Endothelial cell of umbilical vein (primary cell): ENCODE data around the gene PSMA5. TPM values are rescaled to one million over a fixed set of nuclear protein-coding genes. Genes with fewer than 3 reads are reported as not detected.

Experiments
- BruUV-seq: library from RNA; stranded (reverse); fragments of 400-500 nt; replicated peaks from 2 replicates; lab custom pipeline; 2021; lab: Mats Ljungman, UMichigan
- CTCF ChIA-PET: fragments of 300-600, 350-600 bp; sonication (Branson Sonifier 250); formaldehyde crosslinking; loops from one replicate; lab custom pipeline; 2021; ENCODE audit warnings: antibody characterized with exemption, inconsistent platforms; lab: Charles Lee
- POLR2A ChIA-PET: fragments of 300-600, 350-600 bp; sonication (Branson Sonifier 250); formaldehyde crosslinking; loops from one replicate; lab custom pipeline; 2021; ENCODE audit warnings: antibody characterized with exemption, inconsistent platforms; lab: Charles Lee
- DNase-seq: peaks from one replicate; pipeline ENCODE4 v3.0.0-alpha.2; 2011; ENCODE audit warnings: low read depth, low spot score
- FAIRE-seq: peaks from 2 replicates; lab custom pipeline; 2011; peaks lifted over from hg19 to GRCh38; lab: Jason Lieb, UNC
- H2AFZ ChIP-seq: 2 replicates; pipeline ENCODE4 v1.6.0; 2012; ENCODE audit warnings: low read depth, low read length, control low read depth, inconsistent platforms
- H3K27ac ChIP-seq: 2 replicates; pipeline ENCODE4 v1.5.1; 2011; ENCODE audit warnings: low read depth, mild to moderate bottlenecking, control low read depth, low read length, moderate library complexity; ENCODE audit not compliant: insufficient read depth
- H3K27me3 ChIP-seq, 2 experiments: 2 replicates each; pipeline versions ENCODE4 v1.6.0 to v1.6.1; 2011; ENCODE audit warnings: low read length in 2 of 2, mixed read lengths in 1 of 2; ENCODE audit not compliant: control insufficient read depth in 2 of 2, insufficient read depth in 2 of 2
- H3K36me3 ChIP-seq, 2 experiments: 2 replicates in 1 of 2; 3 replicates in 1 of 2; pipeline ENCODE4 v1.5.1; 2011; ENCODE audit warnings: low read length in 2 of 2, mild to moderate bottlenecking in 1 of 2, moderate library complexity in 1 of 2; ENCODE audit not compliant: control insufficient read depth in 2 of 2, insufficient read depth in 2 of 2; ENCODE audit errors: extremely low read depth in 1 of 2
- H3K4me1 ChIP-seq: 3 replicates; pipeline ENCODE4 v1.5.1; 2011; ENCODE audit warnings: mild to moderate bottlenecking, low read length; ENCODE audit not compliant: control insufficient read depth, insufficient read depth; ENCODE audit errors: extremely low read depth
- H3K4me2 ChIP-seq: 2 replicates; pipeline ENCODE4 v1.6.1; 2011; ENCODE audit warnings: low read length, control low read depth, mixed read lengths; ENCODE audit not compliant: insufficient read depth
- H3K4me3 ChIP-seq, 3 experiments: fragments of 200-600 bp in 1 of 3; sonication (generic), shearing (Covaris generic) in 1 of 3; replicated peaks in 1 of 3; 2 replicates each; pipeline ENCODE4 v1.5.1; 2011 to 2016; ENCODE audit warnings: control low read depth in 3 of 3, low read length in 3 of 3, mild to moderate bottlenecking in 2 of 3, inconsistent platforms in 1 of 3, low read depth in 1 of 3, moderate library complexity in 1 of 3; ENCODE audit not compliant: insufficient read depth in 1 of 3
- H3K79me2 ChIP-seq: 2 replicates; pipeline ENCODE4 v1.6.0; 2012; ENCODE audit warnings: low read length, inconsistent platforms; ENCODE audit not compliant: control insufficient read depth, insufficient read depth
- H3K9ac ChIP-seq: replicated peaks from 2 replicates; pipeline ENCODE3; 2011; ENCODE audit warnings: low read length, control low read depth; ENCODE audit not compliant: insufficient read depth; ENCODE audit errors: extremely low read depth
- H3K9me1 ChIP-seq: replicated peaks from 3 replicates; pipeline ENCODE4 v1.6.0; 2011; ENCODE audit warnings: mild to moderate bottlenecking, low read length; ENCODE audit not compliant: control insufficient read depth, insufficient read depth; ENCODE audit errors: extremely low read depth
- H3K9me3 ChIP-seq: replicated peaks from 2 replicates; pipeline ENCODE4 v1.5.1; 2012; ENCODE audit warnings: low read length, inconsistent platforms; ENCODE audit not compliant: control insufficient read depth, insufficient read depth
- H4K20me1 ChIP-seq: replicated peaks from 2 replicates; pipeline ENCODE3; 2011; ENCODE audit warnings: mild to moderate bottlenecking, low read length; ENCODE audit not compliant: control insufficient read depth, insufficient read depth; ENCODE audit errors: extremely low read depth
- EZH2 ChIP-seq: IDR thresholded peaks from 2 replicates; pipeline ENCODE4 v1.6.1; 2012; ENCODE audit warnings: borderline replicate concordance, low read depth, mild to moderate bottlenecking, moderate library complexity, low read length, inconsistent platforms; ENCODE audit not compliant: severe bottlenecking
- FOS ChIP-seq: IDR thresholded peaks from 2 replicates; pipeline ENCODE4 v1.6.1; 2011; ENCODE audit warnings: mild to moderate bottlenecking, low read length, moderate library complexity, borderline replicate concordance; ENCODE audit not compliant: insufficient read depth
- GATA2 ChIP-seq: IDR thresholded peaks from 2 replicates; pipeline ENCODE4 v1.7.0; 2011; ENCODE audit warnings: low read depth, mild to moderate bottlenecking, moderate library complexity, mixed read lengths, low read length; ENCODE audit not compliant: insufficient read length, insufficient read depth
- JUN ChIP-seq: IDR thresholded peaks from 2 replicates; pipeline ENCODE4 v1.6.1; 2011; ENCODE audit warnings: borderline replicate concordance, low read depth; ENCODE audit not compliant: insufficient read length, insufficient read depth
- MYC ChIP-seq: IDR thresholded peaks from one replicate; pipeline ENCODE4 v1.6.1; 2011; ENCODE audit warnings: mild to moderate bottlenecking, low read depth, low read length
- POLR2A ChIP-seq: IDR thresholded peaks from 2 replicates; pipeline ENCODE4 v1.6.1; 2012; ENCODE audit warnings: low read depth, mild to moderate bottlenecking, control low read depth, low read length
- POLR2AphosphoS5 ChIP-seq: IDR thresholded peaks from 2 replicates; pipeline ENCODE4 v1.6.1; 2012; ENCODE audit warnings: low read depth, mild to moderate bottlenecking, control low read depth, low read length, moderate library complexity; ENCODE audit not compliant: insufficient read depth
- dilution Hi-C: fragments of 300-500 bp; cut with MboI; formaldehyde crosslinking; loops from one replicate; pipeline ENCODE4 v1.15.0; 2019; ENCODE audit warnings: low sequenced_read_pairs; ENCODE audit not compliant: extremely low pct_ligation_motif_present
- intact Hi-C: fragments of 100-400 bp; cut with micrococcal nuclease; formaldehyde crosslinking; loops from one replicate; pipeline ENCODE4 v1.10.0; 2022
- polyA plus RNA-seq, 4 experiments: library from polyadenylated mRNA; depleted of rRNA in 3 of 4; stranded (reverse) in 3 of 4; unstranded in 1 of 4; fragments of >200 nt; gene quantifications; 2 replicates each; pipeline versions ENCODE4 v1.2.1 to v1.2.3, GENCODE V29; 2011 to 2012; ENCODE audit warnings: missing spikeins in 1 of 4
- total RNA-seq: library from RNA; stranded (reverse); gene quantifications from 2 replicates; pipeline ENCODE4 v1.2.3, GENCODE V29; 2021
- TF ChIP-seq, protein P1 (sequence below), 2 donors: IDR thresholded peaks; 1 replicate in 1 of 2; 2 replicates in 1 of 2; pipeline ENCODE4 v1.5.1; 2011; ENCODE audit warnings: low read length in 2 of 2, mild to moderate bottlenecking in 2 of 2, moderate library complexity in 2 of 2, control low read depth in 1 of 2, inconsistent platforms in 1 of 2, low read depth in 1 of 2; ENCODE audit not compliant: insufficient read depth in 1 of 2; ENCODE audit errors: extremely low read depth in 1 of 2
- TF ChIP-seq, protein P2 (sequence below): IDR thresholded peaks from 2 replicates; pipeline ENCODE4 v1.6.1; 2011; ENCODE audit not compliant: insufficient read depth, insufficient read length

The PSMA5 gene
- total and polyA plus RNA-seq, 2 donors (not counting 3 experiments of a cell fraction or from before 2014, with no cell fraction given): 98.1 to 125 TPM

DNA sequence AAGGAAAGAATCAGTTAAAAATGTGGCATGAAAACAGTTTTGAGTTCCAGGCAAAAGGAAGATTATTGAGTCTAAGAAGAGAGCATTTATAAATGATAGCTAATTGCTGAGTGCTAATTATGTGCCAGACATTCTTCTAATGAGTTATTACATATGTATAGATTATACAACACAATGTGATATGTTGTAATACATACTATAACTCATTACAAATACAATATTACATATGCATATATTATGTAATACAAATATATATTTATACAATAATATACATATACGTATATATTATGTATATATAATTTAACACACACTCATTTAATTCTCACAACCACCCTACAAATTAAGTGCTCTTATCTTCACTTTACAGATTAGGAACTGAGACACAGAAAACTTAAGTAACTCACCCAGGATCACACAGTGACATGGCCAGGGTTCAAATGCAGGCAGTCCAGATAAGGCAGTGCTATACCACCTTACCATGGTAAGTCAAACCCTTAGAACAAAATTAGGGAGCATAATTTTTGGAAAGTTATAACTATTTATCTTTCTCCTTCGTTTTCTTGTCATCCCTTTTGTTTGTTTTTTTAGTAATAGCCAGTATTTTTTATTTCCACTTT lies 32.5 kb downstream of the PSMA5 start:
- H3K36me3 ChIP-seq: no peaks in the 10 kb centered on the region
- H3K9me3 ChIP-seq: no peaks in the 10 kb centered on the region
- no TSS peak for BruUV-seq
- H4K20me1 ChIP-seq: no peaks in the 10 kb centered on the region
- dilution Hi-C loops: no loop called here
- CTCF ChIA-PET: no interaction called here
- H2AFZ ChIP-seq: no peak overlapping the region
- H3K79me2 ChIP-seq: no peaks in the 10 kb centered on the region
- POLR2A ChIA-PET: no interaction called here
- H3K4me1 ChIP-seq: peaks cover 19% of the 10 kb centered on the region
- H3K4me2 ChIP-seq: no peak overlapping the region
- H3K9me1 ChIP-seq: no peaks in the 10 kb centered on the region
- no peak overlapping the region for H3K9ac ChIP-seq
- intact Hi-C loops: no loop called here
- DNase-seq (no peak), FAIRE-seq (no peak)
- H3K4me3 ChIP-seq: no peak overlapping the region
- H3K27ac ChIP-seq: no peak overlapping the region
- peaks cover 21 to 45% of the 10 kb centered on the region in 2 experiments for H3K27me3 ChIP-seq
- no peak for TF ChIP-seq POLR2AphosphoS5
- no peak for TF ChIP-seq MYC
- no peak for TF ChIP-seq FOS
- TF ChIP-seq, protein P1, sequence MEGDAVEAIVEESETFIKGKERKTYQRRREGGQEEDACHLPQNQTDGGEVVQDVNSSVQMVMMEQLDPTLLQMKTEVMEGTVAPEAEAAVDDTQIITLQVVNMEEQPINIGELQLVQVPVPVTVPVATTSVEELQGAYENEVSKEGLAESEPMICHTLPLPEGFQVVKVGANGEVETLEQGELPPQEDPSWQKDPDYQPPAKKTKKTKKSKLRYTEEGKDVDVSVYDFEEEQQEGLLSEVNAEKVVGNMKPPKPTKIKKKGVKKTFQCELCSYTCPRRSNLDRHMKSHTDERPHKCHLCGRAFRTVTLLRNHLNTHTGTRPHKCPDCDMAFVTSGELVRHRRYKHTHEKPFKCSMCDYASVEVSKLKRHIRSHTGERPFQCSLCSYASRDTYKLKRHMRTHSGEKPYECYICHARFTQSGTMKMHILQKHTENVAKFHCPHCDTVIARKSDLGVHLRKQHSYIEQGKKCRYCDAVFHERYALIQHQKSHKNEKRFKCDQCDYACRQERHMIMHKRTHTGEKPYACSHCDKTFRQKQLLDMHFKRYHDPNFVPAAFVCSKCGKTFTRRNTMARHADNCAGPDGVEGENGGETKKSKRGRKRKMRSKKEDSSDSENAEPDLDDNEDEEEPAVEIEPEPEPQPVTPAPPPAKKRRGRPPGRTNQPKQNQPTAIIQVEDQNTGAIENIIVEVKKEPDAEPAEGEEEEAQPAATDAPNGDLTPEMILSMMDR (IDR thresholded peaks at IDR 0.05; ENCODE audit: extremely low read depth in 1 of 2, insufficient read depth in 1 of 2, low read depth in 1 of 2, low read length in 2 of 2): no peak
- no peak for TF ChIP-seq POLR2A
- no peak for TF ChIP-seq GATA2
- TF ChIP-seq EZH2: no peak
- TF ChIP-seq JUN: no peak
- TF ChIP-seq, protein P2, sequence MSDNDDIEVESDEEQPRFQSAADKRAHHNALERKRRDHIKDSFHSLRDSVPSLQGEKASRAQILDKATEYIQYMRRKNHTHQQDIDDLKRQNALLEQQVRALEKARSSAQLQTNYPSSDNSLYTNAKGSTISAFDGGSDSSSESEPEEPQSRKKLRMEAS: no peak
